HG03045 (cell line): ENCODE results near the gene NTSR1.

Experiments
- ATAC-seq: cut with Tn5 transposase; IDR thresholded peaks from one replicate; pipeline ENCODE4 v1.9.1; 2021; ENCODE audit warnings: mild to moderate bottlenecking, moderate library complexity; ENCODE audit not compliant: unreplicated experiment

Gene NTSR1

GRCh38 chr20:62706857-62707256 is 1.8 kb upstream of the NTSR1 start:
- ATAC-seq, result no peak

- no peak for ATAC-seq
These were observed 1.2 kb upstream of the NTSR1 start for GRCh38 chr20:62707276-62707920.

GRCh38 chr20:62707921-62708521 is 615 bp upstream of the NTSR1 start:
- ATAC-seq, result no peak

GRCh38 chr20:62709537-62709905 is 885 bp downstream of the NTSR1 start:
- no peak for ATAC-seq

GRCh38 chr20:62710221-62710885 is 1.7 kb downstream of the NTSR1 start:
- no peak for ATAC-seq

GRCh38 chr20:62710886-62711702 is 2.5 kb downstream of the NTSR1 start:
- no peak for ATAC-seq

GRCh38 chr20:62711703-62712101 is 3.1 kb downstream of the NTSR1 start:
- ATAC-seq, result no peak

GRCh38 chr20:62712606-62713005 is 4.0 kb downstream of the NTSR1 start:
- no peak for ATAC-seq

- no peak for ATAC-seq
These were observed 5.4 kb downstream of the NTSR1 start for GRCh38 chr20:62714006-62714405.

- no peak for ATAC-seq
These were observed 6.2 kb downstream of the NTSR1 start for GRCh38 chr20:62714799-62715198.

- no peak for ATAC-seq
These were observed 6.6 kb downstream of the NTSR1 start for GRCh38 chr20:62715201-62715600.

- no peak for ATAC-seq
These were observed 7.7 kb downstream of the NTSR1 start for GRCh38 chr20:62716198-62716940.

- no peak for ATAC-seq
These were observed 8.3 kb downstream of the NTSR1 start for GRCh38 chr20:62716941-62717310.

GRCh38 chr20:62717933-62718332 is 9.3 kb downstream of the NTSR1 start:
- no peak for ATAC-seq

GRCh38 chr20:62718546-62718945 is 9.9 kb downstream of the NTSR1 start:
- no peak for ATAC-seq

- ATAC-seq, result no peak
These were observed 10.8 kb downstream of the NTSR1 start for GRCh38 chr20:62719250-62719935.

GRCh38 chr20:62721511-62722370 is 13.1 kb downstream of the NTSR1 start:
- no peak for ATAC-seq

GRCh38 chr20:62722627-62723026 is 14.0 kb downstream of the NTSR1 start:
- ATAC-seq, result no peak

GRCh38 chr20:62723351-62723750 is 14.7 kb downstream of the NTSR1 start:
- no peak for ATAC-seq
